ENCODE measurements around the gene ATP2B2.

Gene ATP2B2

GRCh38 chr3:10416730-10417300 is 88.6 kb downstream of the ATP2B2 start:
- TF ChIP-seq, protein P1, sequence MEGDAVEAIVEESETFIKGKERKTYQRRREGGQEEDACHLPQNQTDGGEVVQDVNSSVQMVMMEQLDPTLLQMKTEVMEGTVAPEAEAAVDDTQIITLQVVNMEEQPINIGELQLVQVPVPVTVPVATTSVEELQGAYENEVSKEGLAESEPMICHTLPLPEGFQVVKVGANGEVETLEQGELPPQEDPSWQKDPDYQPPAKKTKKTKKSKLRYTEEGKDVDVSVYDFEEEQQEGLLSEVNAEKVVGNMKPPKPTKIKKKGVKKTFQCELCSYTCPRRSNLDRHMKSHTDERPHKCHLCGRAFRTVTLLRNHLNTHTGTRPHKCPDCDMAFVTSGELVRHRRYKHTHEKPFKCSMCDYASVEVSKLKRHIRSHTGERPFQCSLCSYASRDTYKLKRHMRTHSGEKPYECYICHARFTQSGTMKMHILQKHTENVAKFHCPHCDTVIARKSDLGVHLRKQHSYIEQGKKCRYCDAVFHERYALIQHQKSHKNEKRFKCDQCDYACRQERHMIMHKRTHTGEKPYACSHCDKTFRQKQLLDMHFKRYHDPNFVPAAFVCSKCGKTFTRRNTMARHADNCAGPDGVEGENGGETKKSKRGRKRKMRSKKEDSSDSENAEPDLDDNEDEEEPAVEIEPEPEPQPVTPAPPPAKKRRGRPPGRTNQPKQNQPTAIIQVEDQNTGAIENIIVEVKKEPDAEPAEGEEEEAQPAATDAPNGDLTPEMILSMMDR (conservative IDR thresholded peaks at IDR 0.05; ENCODE audit: control insufficient read depth, insufficient read depth, low read depth, low read length), result no peak
- no peak for DNase-seq (ENCODE audit: low read depth)

DNA sequence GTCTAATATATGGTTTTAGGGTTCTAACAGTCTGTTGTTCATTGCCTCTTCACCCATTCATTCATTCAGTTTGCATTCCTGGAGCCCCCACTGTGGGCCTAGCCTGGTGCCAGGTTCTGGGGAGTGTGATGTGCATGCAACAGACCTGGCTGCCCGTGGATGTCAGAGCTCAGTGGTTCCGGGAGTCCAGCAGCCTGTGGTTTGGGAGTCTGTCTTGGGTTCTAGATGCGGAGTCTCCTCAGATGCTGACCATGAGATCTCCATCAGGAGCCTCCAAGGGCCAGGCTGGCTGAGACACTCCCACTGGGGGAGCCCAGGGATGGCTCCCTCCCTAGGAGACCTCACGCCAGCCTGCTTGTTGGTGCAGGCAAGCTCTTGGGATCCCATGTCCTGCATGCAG is 92.3 kb downstream of the ATP2B2 start:
- TF ChIP-seq, protein P1 (conservative IDR thresholded peaks at IDR 0.05; ENCODE audit: control insufficient read depth, insufficient read depth, low read depth, low read length), result no peak
- no peak overlapping the region for H3K4me3 ChIP-seq (ENCODE audit: control insufficient read depth, low read depth, low read length)
- DNase-seq (ENCODE audit: low read depth), result no peak

More at GRCh38 chr3:10416730-10417300, 88.6 kb downstream of the ATP2B2 start:
- no peak overlapping the region for H3K4me3 ChIP-seq (ENCODE audit: control insufficient read depth, low read depth, low read length)

DNA sequence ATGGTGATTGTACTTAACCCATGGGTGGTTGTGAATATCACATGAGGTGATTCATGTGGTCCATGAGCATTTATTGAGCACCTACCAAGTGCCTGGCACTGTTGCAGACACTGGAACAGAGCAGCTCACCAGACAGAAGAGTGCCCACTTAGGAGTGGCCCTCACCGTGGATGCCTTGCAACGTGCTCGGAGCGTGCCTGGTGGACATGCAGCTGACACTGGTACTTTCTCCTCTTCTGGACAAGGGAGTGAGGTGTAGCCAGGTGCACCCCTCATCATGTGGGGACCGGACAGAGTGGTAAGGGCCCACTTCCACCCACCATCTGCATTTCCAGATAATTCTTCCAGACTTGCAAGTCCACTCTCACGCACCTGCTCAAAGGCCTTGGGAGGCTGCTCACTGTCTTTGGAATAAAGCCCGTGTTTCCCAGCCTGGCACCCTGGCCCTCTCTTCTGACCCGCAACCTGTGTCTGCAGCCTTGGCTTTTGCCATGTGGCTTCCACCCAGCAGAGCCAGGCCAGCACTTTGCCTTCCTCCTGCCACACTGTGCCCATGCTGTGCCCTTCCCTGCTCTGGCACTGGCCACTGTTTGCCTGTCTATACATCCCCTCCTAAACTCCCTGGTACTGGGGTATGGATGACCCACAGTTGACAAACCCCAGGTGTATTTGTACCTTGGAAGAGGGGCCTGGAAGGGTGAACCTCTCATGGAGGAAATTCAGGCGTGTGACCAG is 93.6 kb downstream of the ATP2B2 start:
- H3K4me3 ChIP-seq (ENCODE audit: control insufficient read depth, low read depth, low read length), result no peak overlapping the region
- TF ChIP-seq, protein P1 (conservative IDR thresholded peaks at IDR 0.05; ENCODE audit: control insufficient read depth, insufficient read depth, low read depth, low read length), result no peak
- no peak for DNase-seq (ENCODE audit: low read depth)

DNA sequence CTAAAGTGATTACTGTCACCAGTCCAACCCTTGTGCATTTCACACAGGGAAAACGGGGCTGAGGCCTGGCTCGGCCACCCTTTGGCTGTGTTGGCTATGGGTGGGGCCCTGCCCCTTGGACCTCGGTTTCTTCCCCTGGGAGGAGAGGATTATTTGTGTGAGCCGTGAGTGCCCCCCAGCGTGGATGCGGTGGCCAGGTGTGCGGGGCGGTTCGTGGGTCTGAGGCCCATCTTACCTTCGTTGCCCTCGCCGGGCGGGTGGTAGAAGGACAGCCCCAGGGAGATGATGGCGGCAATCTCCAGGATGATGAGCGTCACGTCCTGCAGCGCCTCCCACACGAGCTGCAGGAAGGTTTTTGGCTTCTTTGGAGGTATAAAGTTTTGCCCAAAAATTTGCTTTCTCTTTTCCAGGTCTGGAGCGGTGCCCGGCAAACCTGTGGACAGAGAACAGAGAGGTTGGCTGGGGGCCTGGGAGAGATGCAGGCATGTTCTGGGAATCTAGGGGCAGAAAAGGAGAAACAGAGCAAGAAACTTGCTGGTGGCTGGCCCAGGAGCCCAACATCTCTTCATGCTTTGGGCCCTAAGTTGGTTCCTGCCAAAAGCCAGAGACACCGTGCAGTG is 94.9 kb downstream of the ATP2B2 start:
- DNase-seq (ENCODE audit: low read depth), result no peak
- TF ChIP-seq, protein P1 (conservative IDR thresholded peaks at IDR 0.05; ENCODE audit: control insufficient read depth, insufficient read depth, low read depth, low read length), result no peak
- no peak overlapping the region for H3K4me3 ChIP-seq (ENCODE audit: control insufficient read depth, low read depth, low read length)

GRCh38 chr3:10408680-10409079 is 96.7 kb downstream of the ATP2B2 start:
- TF ChIP-seq, protein P1 (conservative IDR thresholded peaks at IDR 0.05; ENCODE audit: control insufficient read depth, insufficient read depth, low read depth, low read length), result no peak
- DNase-seq (ENCODE audit: low read depth), result no peak
- H3K4me3 ChIP-seq (ENCODE audit: control insufficient read depth, low read depth, low read length), result no peak overlapping the region

DNA sequence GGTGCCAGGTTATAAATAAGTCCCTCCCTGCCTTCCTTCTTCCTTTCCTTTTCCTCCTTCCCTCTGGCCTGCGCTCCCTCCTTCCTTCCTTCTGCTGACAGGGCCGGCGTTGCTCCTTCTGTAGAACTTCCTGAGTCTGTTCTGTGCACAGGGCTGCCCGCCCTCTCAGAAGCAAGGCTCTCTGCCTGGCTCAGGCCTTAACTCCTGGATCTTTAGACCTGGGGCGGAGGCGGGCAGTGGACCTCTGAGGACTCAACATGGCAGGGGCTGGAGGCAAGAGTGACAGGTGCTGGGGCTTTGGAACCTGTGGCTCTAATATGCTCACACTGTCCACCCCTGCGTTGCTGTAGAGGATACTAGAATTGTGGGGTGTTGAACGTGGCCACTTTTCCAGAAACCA is 98.0 kb downstream of the ATP2B2 start:
- H3K4me3 ChIP-seq (ENCODE audit: control insufficient read depth, low read depth, low read length), result no peak overlapping the region
- no peak for DNase-seq (ENCODE audit: low read depth)
- TF ChIP-seq, protein P1 (conservative IDR thresholded peaks at IDR 0.05; ENCODE audit: control insufficient read depth, insufficient read depth, low read depth, low read length), result no peak
